CMK (cell line): Measurements from ENCODE around the gene CAMK2B.

Experiments
- DNase-seq: peaks from one replicate; pipeline ENCODE4 v3.0.0-alpha.2; 2010; ENCODE audit warnings: low read depth

Gene CAMK2B

GRCh38 chr7:44257213-44257612, 68.2 kb downstream of the CAMK2B start:
- no peak for DNase-seq

GRCh38 chr7:44256459-44256858, 68.9 kb downstream of the CAMK2B start:
- no peak for DNase-seq

GRCh38 chr7:44251881-44252280, 73.5 kb downstream of the CAMK2B start:
- DNase-seq: no peak

- no peak for DNase-seq
Measured at GRCh38 chr7:44251269-44251668, 74.1 kb downstream of the CAMK2B start.

GRCh38 chr7:44249639-44250234, 75.7 kb downstream of the CAMK2B start:
- DNase-seq: no peak

- no peak for DNase-seq
Measured at GRCh38 chr7:44247868-44248651, 77.3 kb downstream of the CAMK2B start.

- no peak for DNase-seq
Measured at GRCh38 chr7:44246396-44247113, 78.8 kb downstream of the CAMK2B start.

GRCh38 chr7:44244282-44244681, 81.1 kb downstream of the CAMK2B start:
- DNase-seq: no peak

GRCh38 chr7:44242091-44242490, 83.3 kb downstream of the CAMK2B start:
- DNase-seq: no peak

- DNase-seq: peak; percentile 61
Measured at GRCh38 chr7:44240983-44241510, 84.3 kb downstream of the CAMK2B start.

GRCh38 chr7:44240376-44240775, 85.0 kb downstream of the CAMK2B start:
- no peak for DNase-seq

GRCh38 chr7:44239361-44239760, 86.0 kb downstream of the CAMK2B start:
- no peak for DNase-seq

- no peak for DNase-seq
Measured at GRCh38 chr7:44238116-44238695, 87.2 kb downstream of the CAMK2B start.

GRCh38 chr7:44237696-44238095, 87.7 kb downstream of the CAMK2B start:
- no peak for DNase-seq

- no peak for DNase-seq
Measured at GRCh38 chr7:44236333-44236728, 89.1 kb downstream of the CAMK2B start.

- no peak for DNase-seq
Measured at GRCh38 chr7:44235582-44236332, 89.6 kb downstream of the CAMK2B start.

GRCh38 chr7:44235066-44235465, 90.3 kb downstream of the CAMK2B start:
- DNase-seq: no peak

GRCh38 chr7:44232901-44233715, 92.3 kb downstream of the CAMK2B start:
- no peak for DNase-seq

GRCh38 chr7:44232396-44232795, 93.0 kb downstream of the CAMK2B start:
- no peak for DNase-seq

- DNase-seq: no peak
Measured at GRCh38 chr7:44231088-44231487, 94.3 kb downstream of the CAMK2B start.

GRCh38 chr7:44230286-44230685, 95.1 kb downstream of the CAMK2B start:
- DNase-seq: no peak
